ENCODE results near the gene FNDC3B.
A peak's percentile ranks its signal among the peaks of the same experiment; 100 is the strongest.

Gene FNDC3B

GRCh38 chr3:172195407-172195754 is 156.0 kb downstream of the FNDC3B start:
- DNase-seq, result no peak

- DNase-seq, result no peak
Observed at GRCh38 chr3:172197344-172197743, 158.0 kb downstream of the FNDC3B start.

DNA sequence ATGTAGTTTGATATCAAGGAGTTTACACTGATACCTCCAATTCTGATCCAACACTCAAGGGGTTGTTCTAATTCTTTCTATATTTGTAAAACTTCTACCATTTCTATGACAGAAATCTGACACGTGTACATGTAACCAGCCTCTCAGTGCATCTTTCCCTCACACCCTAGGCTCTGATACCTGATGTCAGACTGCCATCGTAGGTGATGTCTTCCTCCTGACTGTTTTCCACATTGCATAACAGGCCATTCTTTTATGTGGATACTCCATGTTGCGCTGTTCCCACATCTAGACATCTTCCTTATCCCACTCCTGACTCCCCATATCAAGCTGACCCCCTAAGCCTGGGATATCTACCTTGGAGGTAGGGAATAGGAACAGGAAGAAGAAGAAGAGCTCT is 159.1 kb downstream of the FNDC3B start:
- no peak for DNase-seq

- no peak for DNase-seq
Observed at GRCh38 chr3:172199850-172200369, 160.5 kb downstream of the FNDC3B start.

GRCh38 chr3:172201136-172201869 is 161.9 kb downstream of the FNDC3B start:
- DNase-seq, result no peak

GRCh38 chr3:172201870-172202236 is 162.5 kb downstream of the FNDC3B start:
- DNase-seq, result no peak

DNA sequence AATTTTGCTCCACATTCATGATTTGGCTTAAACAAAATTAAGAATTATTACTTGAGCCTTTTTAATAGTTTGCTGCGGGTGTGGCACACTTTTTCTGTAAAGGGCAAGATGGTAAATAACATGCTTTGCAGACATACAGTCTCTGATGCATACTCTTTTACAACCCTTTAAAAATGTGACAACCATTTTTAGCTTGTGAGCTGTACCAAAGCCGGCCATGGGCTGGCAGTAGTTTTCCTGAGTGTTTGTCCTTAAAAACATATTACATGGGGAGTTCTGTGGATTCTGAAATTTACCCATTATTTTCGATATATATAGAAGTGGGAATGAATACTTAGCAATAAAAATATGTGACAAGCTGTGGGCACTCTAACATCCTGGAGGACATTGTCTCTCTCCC is 163.4 kb downstream of the FNDC3B start:
- DNase-seq, result no peak

GRCh38 chr3:172203522-172204258 is 164.3 kb downstream of the FNDC3B start:
- peak in 1 of 5 experiments; percentile 30 for DNase-seq

DNA sequence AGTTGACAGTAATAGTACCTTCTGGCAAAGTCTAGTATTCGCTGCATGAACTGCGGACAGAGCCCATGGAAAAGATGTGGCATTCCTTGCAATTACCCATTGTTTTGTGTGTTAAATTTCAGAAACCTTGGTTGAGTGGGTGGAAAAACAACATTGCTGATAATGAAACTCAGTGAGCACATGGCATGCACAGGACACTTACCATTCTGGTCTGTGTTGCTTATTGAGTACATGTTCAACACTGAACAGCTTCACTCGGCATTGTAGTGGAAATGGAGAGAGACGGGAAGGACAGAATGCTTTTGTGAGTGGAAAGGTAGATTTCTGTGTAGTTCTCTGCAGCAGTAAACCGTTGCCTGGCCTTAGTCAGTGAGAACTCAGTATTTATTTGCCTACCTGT is 165.3 kb downstream of the FNDC3B start:
- peak in 1 of 5 experiments; percentile 27 for DNase-seq

DNA sequence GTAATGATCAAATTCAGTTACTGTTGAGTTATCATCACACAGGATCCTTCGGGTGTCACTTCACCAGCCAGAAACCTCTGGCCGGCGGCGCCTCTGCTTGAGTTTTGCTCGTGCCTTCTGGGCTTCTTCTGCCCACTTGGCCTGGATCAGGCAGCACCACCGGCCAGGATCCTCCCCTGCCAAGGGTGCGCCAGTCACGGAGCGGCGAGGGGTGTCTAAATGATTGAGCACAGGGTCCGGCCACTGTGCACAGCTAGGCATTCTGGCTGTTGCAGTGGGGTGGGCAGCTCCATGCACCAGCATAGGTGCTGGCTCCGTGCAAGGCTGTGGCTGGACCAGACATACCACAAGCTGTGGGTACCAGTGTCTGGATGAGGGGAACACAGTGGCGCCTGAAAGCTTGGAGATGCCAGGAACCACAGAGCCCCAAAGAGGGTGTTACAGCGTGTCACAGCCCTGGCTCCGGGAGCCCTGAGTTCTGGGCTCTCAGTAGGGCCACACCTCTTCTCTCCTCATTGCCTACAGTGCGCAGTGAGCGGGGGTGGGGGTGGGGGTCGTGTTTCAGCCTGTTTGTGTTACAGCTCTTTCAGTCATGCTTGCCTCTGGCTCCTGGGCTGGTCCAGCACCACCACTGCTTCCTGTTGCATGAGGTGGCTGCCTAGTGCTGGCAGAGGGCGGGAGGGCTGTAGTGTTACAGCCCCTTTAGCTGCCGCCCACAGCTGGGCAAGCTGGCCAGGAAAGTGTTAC is 169.4 kb downstream of the FNDC3B start:
- peak in 1 of 5 experiments; percentile 24 for DNase-seq

- no peak for DNase-seq
Observed at GRCh38 chr3:172209333-172210321, 170.2 kb downstream of the FNDC3B start.

GRCh38 chr3:172210355-172210754 is 171.0 kb downstream of the FNDC3B start:
- no peak for DNase-seq

GRCh38 chr3:172211123-172211522 is 171.7 kb downstream of the FNDC3B start:
- DNase-seq, result no peak

GRCh38 chr3:172213200-172213599 is 173.8 kb downstream of the FNDC3B start:
- DNase-seq, result peak in 1 of 5 experiments; percentile 68

- DNase-seq, result no peak
Observed at GRCh38 chr3:172213904-172214303, 174.5 kb downstream of the FNDC3B start.

DNA sequence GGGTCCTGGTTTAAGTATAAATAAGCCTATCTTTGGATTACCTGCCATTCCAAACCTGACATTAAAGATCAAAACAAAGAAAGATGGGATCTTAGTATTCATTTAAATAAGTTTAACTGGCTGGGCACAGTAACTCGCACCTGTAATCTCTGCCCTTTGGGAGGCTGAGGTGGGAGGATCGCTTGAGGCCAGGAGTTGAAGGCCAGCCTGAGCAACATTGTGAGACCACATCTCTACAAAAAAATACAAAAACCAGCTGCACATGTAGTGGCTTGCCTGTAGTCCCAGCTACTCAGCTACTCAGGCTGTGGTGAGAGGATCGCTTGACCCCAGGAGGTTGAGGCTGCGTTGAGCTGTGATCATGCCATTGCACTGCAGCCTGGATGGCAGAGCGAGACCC is 176.9 kb downstream of the FNDC3B start:
- DNase-seq, result no peak

- DNase-seq, result no peak
Observed at GRCh38 chr3:172216911-172217310, 177.5 kb downstream of the FNDC3B start.

GRCh38 chr3:172217877-172218276 is 178.5 kb downstream of the FNDC3B start:
- DNase-seq, result no peak

DNA sequence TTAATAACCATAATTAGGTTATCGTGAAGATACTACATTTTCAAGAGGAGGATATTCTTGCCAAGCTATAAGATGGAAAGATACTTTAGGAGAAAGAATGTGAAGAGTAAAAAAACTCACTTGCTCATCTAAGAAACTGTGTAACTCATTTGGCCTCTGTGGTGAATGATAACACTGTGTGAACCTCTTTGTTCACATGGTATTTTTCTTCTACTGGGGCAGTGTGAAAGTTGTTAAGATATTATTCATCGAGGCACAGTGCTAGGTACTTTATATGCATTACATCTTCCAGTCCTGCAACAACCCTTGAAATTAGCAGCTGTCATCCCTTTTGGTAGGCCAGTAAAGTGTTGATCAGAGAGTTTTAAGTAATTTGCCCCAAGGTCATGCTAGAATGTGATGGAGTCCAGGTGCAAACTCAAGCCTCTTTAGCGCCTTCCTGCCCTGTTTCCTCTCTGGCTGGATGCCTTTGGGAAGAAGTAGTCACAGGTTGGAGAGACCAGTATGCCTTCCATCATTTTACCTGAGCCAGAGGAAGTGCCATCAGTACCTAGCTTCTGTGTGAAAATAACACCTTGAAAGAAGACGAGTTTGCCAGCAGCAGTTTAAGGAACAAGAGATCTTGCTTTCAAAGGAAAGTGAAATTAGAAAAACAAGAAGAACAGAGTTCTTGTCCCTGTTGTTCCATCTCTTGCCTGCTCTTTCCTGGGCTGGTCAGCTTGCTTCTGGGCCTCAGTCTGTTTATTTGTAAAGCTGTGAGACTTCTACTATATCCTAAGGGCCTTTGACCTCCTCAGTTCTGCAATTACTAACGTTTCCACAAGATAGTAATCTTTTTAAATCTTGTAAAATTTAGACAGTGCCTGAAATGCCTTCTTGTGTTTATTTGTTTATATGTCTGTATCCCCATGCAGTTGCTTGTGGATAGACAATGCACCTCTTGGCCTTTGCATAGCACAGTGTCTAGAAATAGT is 179.3 kb downstream of the FNDC3B start:
- peak in 1 of 5 experiments; percentile 41 for DNase-seq

DNA sequence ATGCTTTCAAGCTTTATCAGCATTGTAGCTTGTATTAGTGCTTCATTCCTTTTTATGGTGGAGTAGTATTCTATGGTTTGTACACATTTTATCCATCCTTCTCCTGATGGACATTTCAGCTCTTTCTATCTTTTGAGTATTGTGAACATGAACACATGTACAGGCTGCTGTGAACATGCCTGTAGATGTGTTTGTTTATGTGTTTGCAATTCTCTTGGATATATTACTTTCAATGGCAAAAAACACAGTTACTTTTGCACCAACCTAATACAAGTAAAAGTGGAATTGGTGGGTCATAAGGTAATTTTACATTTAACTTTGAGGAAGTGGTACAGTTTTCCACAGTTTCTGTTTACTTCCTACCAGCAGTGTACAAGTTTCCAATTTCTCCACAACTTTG is 180.4 kb downstream of the FNDC3B start:
- DNase-seq, result no peak

GRCh38 chr3:172221547-172221946 is 182.2 kb downstream of the FNDC3B start:
- no peak for DNase-seq
